Activated CD4-positive, alpha-beta T cell treated with anti-CD3 and anti-CD28 coated beads, Interleukin-2, amount 50 U/mL, for 48 hours (primary cell): ENCODE results near the gene AP1G2.

Experiments
- DNase-seq, 2 experiments: peaks; one replicate each; pipeline ENCODE4 v3.0.0-alpha.2; 2020

Gene AP1G2

DNA sequence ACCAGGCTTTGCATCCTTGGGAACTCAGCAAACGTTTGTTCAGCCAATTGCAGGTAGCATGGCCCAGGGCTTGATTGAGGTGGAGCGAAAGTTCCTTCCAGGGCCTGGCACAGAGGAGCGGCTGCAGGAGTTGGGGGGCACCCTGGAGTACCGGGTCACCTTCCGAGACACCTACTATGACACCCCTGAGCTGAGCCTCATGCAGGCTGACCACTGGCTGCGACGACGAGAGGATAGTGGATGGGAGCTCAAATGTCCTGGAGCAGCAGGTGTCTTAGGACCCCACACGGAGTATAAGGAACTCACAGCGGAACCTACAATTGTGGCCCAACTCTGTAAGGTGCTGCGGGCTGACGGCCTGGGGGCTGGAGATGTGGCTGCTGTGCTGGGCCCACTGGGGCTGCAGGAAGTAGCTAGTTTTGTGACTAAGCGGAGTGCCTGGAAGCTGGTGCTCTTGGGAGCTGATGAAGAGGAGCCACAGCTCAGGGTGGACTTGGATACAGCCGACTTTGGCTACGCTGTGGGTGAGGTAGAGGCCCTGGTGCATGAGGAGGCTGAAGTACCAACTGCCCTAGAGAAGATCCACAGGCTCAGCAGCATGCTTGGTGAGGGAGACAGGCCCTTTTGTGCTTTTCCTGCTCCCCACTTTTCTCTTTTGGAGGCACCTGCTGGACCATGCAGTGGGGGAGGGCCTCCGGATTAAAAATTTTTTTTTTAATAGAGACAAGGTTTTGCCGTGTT, 10.7 kb downstream of the AP1G2 start:
- DNase-seq: no peak

DNA sequence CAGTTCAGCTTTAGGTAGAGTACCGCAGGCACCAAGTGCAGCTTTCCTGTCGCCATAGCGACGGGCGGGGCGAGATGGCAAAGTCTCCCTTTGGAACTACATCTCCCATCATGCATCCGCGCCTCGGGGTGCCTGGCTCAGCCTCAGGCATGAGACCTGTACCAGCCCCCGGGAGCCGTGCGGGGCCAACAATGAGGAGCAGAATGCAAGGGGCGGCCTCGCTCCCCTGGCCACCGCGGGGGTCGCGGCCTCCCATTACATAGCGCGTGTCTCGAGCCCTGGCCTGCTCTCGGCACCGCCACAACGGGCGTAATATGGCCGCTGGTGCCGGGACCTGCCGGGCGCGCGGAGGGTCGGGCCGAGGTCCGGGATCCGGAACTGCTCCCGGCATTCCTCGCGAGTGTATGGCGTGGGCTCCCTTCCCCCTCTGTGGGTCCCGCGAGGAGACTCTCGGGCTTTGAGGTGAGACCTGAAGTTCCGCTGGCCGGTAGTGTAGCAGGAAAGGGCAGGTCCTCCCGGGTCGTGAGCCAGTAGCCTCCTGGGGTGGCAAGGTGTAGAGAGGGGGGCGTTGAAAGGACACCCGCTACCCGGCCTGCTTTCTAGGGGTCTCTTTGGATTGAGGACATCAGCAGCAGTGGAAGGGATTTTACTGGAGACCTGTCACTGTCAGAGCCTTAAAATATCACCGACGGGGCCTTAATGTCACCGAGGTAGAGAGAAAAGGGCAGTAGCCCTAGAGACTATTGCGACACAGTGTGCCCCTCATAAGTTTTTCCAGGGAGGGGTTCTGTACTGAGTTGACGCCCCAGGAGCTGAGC, 11.5 kb downstream of the AP1G2 start, which contains the start of gene THTPA:
Gene THTPA, plus strand, starts transcription at position 390 of the 818 bp plus-strand sequence. CDS start 487 bp downstream, outside the sequence.
- peak; percentile 94 to 95 for DNase-seq

DNA sequence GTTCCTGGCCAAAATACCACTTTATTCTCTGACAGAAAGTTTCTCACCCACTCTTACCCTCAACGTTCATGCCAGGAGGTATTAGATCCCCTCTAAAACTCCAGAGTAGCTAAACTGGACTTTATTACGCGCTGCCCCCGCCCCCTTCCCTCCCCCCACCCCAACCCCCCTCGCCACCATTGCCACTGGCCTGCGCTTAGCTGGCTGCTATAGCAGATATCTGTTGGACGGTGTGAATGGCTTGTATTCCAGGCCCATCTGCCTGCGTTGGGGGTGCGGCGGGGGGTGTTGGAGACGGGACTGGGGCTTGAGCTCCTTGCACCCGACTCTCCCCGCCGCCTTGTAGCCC, 12.1 kb downstream of the AP1G2 start:
- no peak for DNase-seq

DNA sequence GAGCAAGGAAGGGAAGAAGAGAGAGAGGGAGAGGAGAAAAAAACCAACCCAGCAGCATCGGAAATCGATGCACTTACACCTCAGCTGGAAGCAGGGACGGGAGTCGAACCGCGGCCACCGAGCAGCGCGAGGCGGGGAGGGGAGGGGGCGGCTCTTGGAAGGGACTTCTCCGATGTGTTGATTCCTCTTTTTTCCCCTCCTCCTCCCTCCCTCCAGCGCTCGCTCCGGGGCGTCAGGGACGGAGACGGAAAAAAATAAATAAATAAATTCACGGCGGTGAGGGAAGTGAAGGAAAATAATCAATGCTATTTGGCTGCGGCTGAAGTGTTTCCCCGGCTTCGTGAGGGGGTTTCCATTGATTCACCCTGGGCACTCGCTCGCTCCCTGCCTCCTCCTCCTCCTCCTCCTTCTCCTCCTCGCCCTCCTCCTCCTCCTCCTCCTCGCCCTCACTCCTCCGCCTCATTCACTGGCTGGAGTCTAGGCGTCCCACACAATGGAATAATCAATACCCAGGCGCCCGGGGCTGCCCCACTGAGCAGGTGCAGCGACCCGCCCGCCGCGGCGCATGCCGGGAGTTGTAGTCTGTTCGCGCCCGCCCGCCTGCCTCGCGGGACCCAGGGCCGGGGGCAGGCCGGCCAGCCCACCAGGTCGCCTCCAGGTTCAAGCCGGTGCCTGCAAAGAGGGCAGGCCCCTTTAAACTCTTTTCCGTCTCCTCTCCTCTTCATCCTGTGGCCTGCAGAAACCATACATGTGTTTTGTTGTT, 16.1 kb downstream of the AP1G2 start, which contains the start of gene ZFHX2:
Gene ZFHX2, minus strand, starts transcription at position 500 of the 763 bp plus-strand sequence. CDS start 16,440 bp downstream, outside the sequence.
- peak; percentile 85 to 88 for DNase-seq

DNA sequence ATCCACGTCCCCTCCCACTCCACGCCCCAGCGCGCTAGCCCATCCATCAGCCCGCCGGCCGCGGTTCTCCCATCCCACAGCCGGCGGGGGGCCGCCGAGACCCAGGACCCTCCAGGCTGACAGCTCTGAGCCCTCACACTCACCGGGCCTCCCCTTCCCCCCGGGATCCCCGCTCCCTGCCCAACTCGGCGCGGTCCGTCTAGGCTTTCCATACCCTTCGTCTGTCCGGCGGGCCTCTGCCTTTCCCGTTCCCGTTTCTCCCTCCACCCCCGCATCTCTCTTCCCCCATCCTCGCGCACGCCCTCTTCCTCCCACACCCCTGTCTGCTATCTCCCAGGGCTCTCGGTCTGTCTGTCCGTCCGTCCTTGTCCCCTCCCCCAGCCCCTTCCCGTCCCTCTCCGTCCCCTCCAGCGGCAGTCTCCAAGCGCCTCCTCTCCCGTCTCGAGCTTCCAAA, 16.8 kb downstream of the AP1G2 start:
- peak in 1 of 2 experiments; percentile 21 for DNase-seq

DNA sequence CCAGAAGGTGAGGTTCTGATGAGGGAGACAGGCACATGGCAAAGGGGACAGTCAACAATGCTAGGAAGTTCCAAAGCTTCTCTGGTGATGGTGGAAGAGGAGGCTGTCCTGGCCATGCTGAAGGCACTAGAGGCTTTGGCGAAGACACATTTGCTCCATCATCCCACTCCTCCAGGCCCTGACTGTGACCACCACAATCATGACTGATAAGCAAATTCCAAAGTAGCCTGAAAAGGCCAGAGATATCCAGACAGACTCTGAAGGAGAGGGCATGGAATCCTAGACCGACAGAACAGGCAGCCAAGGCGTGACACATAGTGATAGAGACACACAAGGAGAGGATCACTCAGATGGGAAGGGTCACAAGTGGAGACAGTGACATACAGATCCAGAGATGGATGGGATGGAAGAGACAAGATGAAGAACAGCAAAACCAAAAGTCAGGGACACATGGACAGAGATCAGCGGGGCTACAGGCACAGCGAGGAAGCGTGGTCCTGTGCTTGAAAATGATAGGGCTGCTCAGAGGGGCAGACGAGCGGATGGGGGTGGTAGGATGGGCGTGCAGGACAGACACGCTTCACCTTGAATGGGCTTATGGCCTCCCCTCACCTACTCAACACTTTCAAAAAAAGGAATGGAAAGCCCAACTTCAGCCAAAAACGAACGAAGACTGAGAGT, 17.3 kb downstream of the AP1G2 start:
- DNase-seq: no peak

DNA sequence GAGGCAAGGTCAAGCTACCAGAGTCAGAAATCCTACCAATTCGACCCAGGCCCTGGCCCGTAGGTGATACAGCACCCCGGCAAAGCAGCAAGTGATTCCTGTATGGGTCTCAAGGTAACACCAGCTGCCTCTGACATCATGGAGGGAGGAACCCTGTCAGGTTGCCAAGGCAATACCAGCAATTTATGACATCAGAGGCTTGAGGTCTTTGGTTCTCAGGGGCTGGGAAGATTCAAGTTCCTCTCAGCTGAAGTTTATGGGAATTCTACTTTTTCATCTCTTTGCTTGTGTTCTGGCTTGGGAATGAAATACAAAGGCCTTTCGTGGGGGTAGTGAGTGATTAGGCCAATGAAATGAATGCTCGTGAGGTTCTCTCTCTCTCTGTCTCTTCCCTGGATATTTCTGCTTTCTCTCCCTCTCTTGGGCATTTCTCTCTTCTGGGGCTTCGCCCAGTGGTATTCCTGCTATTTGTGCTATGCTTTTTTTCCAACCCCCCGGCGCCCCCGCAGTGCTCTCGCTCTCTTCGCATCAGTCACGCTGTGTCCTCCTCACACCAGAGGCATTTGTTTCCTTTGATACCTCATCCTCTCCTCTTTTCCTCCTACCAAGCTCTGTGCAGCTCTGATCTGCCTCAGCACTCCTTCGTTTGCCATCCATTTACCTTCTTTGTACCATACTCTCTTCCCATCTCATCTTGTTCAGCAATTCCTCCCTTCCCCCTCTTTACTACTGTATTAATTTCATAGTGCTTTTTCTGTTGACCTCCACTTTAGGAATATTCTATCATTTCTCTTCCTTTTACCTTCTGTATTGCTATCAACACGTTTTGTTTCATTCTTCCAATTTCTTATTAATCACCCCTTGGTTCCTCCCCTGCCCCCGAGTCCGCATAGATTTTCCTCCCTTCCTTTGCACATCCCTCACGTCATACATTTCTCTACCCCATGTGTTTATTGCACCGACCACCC, 19.0 kb downstream of the AP1G2 start:
- no peak for DNase-seq

DNA sequence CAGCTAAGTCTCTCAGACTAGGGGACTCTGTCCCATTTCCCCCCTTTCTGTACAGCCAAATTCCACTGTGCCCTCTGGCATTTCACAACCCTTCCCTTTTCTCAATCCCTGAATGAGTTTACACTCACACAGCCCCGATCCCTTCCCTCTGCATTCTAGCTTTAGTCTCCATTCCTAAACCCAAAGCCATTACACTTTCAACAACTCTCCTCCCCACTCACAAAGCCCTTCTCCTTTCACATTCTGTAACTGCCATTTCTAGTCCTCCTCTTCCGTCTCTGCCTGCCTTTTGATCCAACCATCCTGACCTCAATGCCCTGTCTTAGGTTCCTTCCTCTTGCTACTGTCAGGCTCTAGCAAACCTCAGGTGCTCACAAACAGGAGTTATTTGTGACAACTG, 19.7 kb downstream of the AP1G2 start:
- DNase-seq: no peak

DNA sequence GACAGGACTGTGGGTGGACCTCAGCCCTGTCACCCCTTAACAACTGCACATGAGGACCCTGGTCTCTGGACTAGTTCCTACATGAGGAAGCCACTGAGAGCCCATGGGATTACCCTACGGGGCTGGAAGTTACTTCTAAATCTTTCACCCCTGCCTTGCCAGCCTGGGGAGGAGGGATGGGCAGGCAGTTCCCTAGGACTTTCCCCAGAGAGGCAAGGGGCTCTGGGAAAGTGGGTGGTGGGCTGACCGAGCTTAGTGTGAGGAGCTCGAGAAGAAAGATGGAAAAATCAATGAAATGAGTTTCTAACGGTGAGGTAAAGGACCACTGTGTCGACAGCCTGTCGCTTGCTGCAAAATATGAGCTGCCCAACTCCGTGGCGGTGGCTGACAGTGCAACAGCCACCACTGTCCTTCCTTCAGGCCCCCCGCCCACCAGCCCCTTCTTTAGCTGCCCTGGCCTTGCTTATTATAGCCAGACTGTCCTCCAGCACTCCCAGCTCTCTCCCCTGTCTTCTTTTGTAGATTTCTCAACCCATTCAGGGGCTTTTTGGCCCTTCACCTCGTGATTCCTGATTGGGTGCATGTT, 21.0 kb downstream of the AP1G2 start:
- no peak for DNase-seq

DNA sequence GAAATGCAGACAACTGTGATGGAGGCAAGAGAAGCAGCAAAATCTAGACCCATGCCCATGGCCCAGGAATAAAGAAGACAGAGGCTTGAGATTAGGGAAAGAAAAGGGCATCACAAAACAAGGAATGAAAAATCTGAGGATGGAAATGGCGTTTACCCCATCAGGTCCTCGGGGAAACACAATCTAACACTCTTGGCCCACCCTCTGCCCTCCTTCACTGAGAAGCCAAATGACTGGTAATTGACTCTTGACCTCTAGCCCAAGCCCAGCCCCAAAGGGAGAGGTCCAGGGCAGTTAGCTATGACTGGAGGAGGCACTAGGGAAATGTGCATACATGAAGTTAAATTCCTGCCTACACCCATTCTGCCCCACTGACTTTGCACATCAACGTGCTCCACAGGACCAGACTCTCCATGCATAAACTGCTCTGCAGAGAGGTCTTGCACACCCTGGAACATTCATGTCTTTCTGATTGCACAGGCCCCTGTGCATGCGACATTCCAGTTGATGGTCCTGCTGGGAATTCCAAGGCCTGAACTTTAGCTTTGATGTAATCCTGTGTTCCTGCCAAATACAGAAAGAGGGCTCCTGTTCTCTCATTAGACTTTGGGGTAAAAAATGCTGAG, 21.7 kb downstream of the AP1G2 start:
- no peak for DNase-seq

DNA sequence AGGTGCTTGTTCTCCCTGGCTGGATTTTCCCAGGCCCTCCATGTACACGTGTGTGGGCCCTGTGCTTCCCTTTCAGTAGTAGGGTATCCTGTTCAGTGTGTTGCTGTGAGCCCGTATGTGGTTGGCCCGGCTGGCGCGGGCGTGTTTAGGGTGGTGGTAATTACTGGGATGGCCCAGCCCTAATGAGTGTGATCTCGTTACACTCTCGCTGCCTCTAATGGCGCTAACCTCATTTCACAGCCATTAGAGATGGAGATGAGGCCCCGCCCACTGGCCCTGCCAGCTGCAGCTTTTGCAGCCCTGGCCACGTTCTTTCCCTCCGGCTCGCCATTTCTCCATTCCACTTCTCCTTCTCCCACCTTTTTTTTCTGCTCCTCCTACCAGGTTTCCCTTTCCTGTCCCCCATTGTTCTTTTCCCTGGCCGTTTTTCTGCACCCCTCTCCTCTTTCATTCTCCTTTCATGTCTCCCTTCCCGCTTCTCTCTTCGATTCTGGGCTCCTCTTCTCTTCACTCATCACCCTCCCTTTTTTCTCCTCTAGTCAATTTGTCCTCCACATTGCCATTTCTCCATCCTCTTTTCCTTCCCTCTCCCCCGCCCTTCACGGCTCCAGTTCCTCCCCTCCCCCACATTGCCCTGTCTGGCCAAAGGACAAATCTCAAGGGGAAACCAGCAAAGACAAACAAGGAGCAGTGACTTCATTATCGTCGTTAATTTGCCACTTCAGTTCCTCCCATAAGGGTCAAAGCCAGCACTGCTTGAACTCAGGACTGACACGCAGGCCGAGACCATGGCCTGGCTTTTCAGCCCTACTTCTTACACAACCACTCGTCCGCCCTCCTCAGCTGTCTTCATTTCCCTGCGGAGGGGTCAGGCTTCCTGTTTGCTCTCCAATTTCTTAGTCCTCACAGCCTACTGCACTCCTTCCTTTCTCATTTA, 22.8 kb downstream of the AP1G2 start:
- DNase-seq: no peak

DNA sequence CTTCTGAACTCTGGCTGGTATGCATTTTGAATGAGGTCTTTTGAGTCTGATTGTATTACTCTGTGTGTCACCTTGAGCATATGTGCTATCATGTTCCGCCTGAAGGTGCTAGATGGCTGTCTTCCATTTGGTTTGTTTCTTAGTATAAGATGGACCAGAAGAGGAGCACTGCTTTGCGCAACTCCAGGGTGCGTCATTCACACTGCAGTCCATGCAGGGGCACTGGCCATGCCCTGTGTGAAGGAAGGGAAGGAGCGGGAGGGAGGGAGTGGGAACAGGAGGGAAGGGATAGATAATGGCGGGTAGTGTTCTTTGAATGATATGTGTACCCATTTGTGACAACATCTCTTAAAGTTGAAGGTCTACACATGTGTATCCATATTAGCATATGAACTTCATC, 24.2 kb downstream of the AP1G2 start:
- DNase-seq: no peak

DNA sequence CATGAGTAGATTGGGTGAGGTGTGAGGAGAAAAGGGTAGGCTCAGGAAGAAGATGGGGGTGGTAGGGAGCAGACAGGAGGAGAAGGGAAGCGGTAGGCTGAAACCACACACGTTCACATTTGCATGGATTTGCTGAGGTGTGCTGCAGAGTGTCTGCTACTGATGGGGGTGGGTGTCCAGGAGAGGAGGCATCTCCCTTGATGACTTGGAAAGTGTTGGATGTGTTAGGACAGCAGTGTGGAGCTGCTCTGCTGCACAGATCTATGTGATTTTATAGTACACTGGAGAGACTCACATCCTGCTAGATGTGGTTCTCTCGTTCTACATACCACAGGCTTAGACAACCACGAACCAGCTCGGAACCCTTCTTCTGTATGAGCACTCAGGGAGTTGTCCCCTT, 25.3 kb downstream of the AP1G2 start:
- no peak for DNase-seq

DNA sequence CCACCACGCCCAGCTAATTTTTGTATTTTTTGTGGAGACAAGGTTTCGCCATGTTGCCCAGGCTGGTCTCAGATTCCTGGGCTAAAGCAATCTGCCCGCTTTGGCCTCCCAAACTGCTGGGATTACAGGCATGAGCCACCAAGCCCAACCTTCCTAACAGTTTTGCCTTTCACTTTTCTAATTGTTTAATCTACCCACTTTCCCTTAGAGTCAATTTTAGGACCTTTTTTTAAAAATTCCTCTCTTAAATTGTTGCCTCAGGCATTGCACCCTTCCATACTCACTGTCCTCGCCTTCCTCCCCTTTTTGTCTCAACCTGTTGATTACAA, 27.5 kb downstream of the AP1G2 start:
- no peak for DNase-seq

DNA sequence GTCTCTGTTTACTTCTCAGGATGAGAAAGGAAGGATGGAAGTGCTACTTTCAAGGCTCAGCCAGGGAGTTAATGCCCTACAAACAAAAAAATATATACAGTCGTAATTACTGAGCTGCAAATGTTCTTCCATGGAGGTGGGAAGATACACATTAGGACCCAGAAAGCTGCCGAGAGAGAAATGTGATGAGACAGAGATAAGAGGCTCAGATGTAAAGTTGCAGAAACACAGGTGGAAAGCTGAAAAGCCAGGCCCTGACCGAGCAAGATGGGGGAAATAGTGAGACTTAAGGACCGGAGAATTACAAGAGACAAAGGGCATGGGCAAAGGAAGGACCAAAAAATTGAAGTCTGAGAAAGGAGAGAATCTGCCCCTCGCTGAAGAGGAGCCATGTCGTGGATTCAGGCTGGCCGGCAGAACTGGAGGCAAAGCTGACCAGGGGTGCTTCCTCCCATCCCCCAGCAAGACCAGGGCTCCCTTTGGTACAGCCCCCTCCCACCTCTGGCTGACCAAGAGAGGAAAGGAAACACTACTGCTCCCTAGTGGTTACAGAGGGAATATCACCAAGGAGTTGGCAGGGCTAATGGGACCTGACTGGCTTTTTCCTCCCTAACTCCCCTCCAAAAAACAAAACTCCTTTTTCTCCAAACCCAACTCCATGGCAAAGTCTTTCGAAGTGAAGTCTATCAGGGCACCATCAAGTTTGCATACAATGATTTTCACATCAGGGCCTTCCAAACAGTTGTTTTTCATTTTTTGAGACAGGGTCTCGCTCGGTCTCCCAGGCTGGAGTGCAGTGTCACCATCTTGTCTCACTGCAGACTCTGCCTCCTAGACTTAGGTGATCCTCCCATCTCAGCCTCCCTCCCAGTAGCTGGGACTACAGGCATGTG, 28.1 kb downstream of the AP1G2 start:
- DNase-seq: peak in 1 of 2 experiments; percentile 23

DNA sequence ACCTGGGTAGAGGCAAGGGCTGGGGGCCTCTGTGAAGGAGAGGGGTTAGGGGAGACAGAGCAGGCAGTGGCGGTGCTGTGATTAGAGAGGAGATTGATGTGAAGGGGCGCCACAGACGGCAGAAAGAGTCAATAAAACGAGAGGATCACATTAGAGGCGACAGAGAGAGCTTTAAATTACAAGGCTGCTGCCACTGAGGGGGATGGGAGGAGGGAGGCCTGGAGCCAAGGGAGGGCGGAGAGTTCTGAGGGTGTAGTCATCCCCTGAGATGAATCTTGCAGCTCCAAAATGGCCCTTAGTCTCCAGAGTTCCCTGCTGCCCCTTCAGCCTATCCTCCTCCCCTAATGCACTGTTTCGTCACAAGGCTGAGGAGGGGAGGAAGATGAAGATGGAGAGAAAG, 28.8 kb downstream of the AP1G2 start:
- DNase-seq: no peak

DNA sequence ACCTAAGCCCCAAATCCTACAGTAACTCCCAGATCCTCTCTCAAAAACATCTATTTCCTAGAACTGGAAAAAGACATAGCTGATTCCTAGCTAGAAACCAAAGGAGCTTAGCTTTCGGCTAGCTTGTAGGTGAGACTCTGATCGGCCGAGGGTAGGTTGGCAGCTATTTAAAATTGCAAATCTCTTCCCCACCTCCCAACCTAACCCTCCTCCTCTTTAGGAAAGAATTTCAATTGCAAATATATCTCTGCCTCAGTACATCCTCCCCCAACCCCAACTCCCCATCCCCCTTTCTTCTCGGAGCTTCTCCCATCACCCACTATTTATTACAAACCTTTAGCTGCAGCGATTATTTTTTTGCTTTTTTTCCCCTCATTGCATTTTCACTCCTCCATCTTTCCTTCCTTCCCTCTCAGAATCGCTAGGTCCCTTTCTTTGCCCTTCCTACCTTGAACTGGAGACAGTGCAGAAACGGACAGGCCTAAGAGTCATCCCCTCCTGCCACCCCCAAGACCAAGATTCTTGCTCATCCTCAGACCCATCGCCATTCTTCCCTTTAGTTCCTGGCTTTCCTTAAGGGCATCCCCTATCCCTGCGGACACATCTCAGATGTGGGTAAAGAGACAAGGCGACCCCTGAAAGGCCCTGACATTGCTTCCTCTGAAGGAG, 29.4 kb downstream of the AP1G2 start:
- DNase-seq: no peak
